ENCODE measurements around the gene SLC10A1. TPM values are rescaled to one million over a fixed set of nuclear protein-coding genes. Genes with fewer than 3 reads are reported as not detected.

The SLC10A1 gene
- total and polyA plus RNA-seq, 2 of the 8 experiments (the other 6 are each of a cell fraction or from before 2014, with no cell fraction given), result not detected

GRCh38 chr14:69763761-69764510 is 33.1 kb downstream of the SLC10A1 start (continued):
- TF ChIP-seq CHD7 (IDR thresholded peaks at IDR 0.05; ENCODE audit: insufficient replicate concordance, low read length) (no peak), MAX (IDR thresholded peaks at IDR 0.05) (no peak), SIRT6 (IDR thresholded peaks at IDR 0.05; ENCODE audit: low read length) (no peak), SUZ12 (IDR thresholded peaks at IDR 0.05; ENCODE audit: low read length) (no peak), YY1 (IDR thresholded peaks at IDR 0.05; ENCODE audit: low read depth, low read length) (no peak), POLR2A (IDR thresholded peaks at IDR 0.05; ENCODE audit: control extremely low read depth in 1 of 2, low read depth in 2 of 2, low read length in 2 of 2) (no peak)

All from H1 (cell line).